Adrenal gland (tissue), 12 donors: ENCODE measurements around the gene FAM162B. TPM values are rescaled to one million over a fixed set of nuclear protein-coding genes. Genes with fewer than 3 reads are reported as not detected.
"Not testable (repeated sequence)": the region's sequence is repeated elsewhere in the genome, so short reads cannot be mapped to it uniquely, and the experiment has no call there.

Source experiments
- DNase-seq, 7 donors: peaks; one replicate each; pipeline ENCODE4 v3.0.0-alpha.2; 2019 to 2020
- H3K27ac ChIP-seq, 5 donors: fragments of 200-600 bp; sonication (generic) in 4 of 5; 1 replicate in 3 of 5; 2 replicates in 2 of 5; pipeline versions ENCODE4 v1.5.1 to v1.8.0; 2016 to 2020; ENCODE audit warnings: mild to moderate bottlenecking in 1 of 5
- H3K27me3 ChIP-seq: fragments of 200-600 bp; 2 replicates; pipeline ENCODE4 v1.8.0; 2021
- H3K36me3 ChIP-seq, 2 donors: fragments of 200-600 bp; replicated peaks in 1 of 2; 1 replicate in 1 of 2; 2 replicates in 1 of 2; pipeline versions ENCODE4 v1.5.1 to v1.8.0; 2018 to 2022
- H3K4me1 ChIP-seq, 2 donors: fragments of 200-600 bp; replicated peaks in 1 of 2; 1 replicate in 1 of 2; 2 replicates in 1 of 2; pipeline versions ENCODE4 v1.5.1 to v1.8.0; 2018 to 2021
- H3K4me3 ChIP-seq, 4 donors: fragments of 200-600 bp; sonication (generic) in 3 of 4; one replicate each; pipeline ENCODE4 v1.5.1; 2016 to 2018
- H3K9me3 ChIP-seq, 3 donors: fragments of 200-600 bp; sonication (generic) in 1 of 3; replicated peaks in 1 of 3; 1 replicate in 2 of 3; 2 replicates in 1 of 3; pipeline versions ENCODE4 v1.5.1 to v1.8.0; 2016 to 2021
- CTCF ChIP-seq, 6 experiments: fragments of 450-650 bp in 4 of 6; fragments of 200-600 bp in 2 of 6; sonication (generic) in 1 of 6; IDR thresholded peaks; 1 replicate in 5 of 6; 2 replicates in 1 of 6; pipeline versions ENCODE4 v1.5.1 to v1.8.0; 2016 to 2021; ENCODE audit warnings: antibody characterized with exemption in 6 of 6, mild to moderate bottlenecking in 2 of 6, moderate library complexity in 1 of 6
- POLR2A ChIP-seq, 2 donors: fragments of 450-650 bp; IDR thresholded peaks; one replicate each; pipeline ENCODE4 v1.6.1; 2017; ENCODE audit warnings: antibody characterized with exemption in 2 of 2, mild to moderate bottlenecking in 2 of 2, moderate library complexity in 1 of 2
- WGBS, 4 donors: extraction: QIAGEN DNeasy Blood & Tissue Kit in 2 of 4; methylation state at CpG; one replicate each; pipeline versions ENCODE4 v1.1.5 to v1.1.7; 2013 to 2017; 5-methylcytosine and 5-hydroxymethylcytosine counted together
- intact Hi-C, 2 donors: fragments of 100-400 bp; cut with DNase I; formaldehyde crosslinking; loops; one replicate each; pipeline versions ENCODE4 v1.14.1 to v1.15.0; 2022 to 2023
- polyA plus RNA-seq, 3 donors: library from polyadenylated mRNA; stranded (reverse); fragments of 200-250 nt in 2 of 3; fragments of 350-450 nt in 1 of 3; fragmentation: Illumina TruSeq in 1 of 3; extraction: RNeasy Lipid Tissue Mini Kit (QIAGEN cat#74804) in 1 of 3; gene quantifications; one replicate each; pipeline ENCODE4 v1.2.3, GENCODE V29; 2013 to 2014
- total RNA-seq, 9 donors: library from RNA; depleted of rRNA in 4 of 9; stranded (reverse); fragments of >200 nt in 4 of 9; fragments of 120-200 nt in 1 of 9; fragmentation: NEBNext Ultra II Directional in 1 of 9; extraction: Animal tissue kit (Norgen Biotek cat#: 25700) in 1 of 9; gene quantifications; one replicate each; pipeline versions ENCODE4 v1.1.0 to v1.2.4, GENCODE V29; 2013 to 2023
- donor health status: healthy with polysubstance abuse.
- donor health status: Bipolar disorder and iron deficiency.
- donor health status: DM: yes; HTN: yes; CAD: no.
- donor health status: DM: no; HTN: no; CAD: no.
- donor health status: DM: no; HTN: no; CAD: no.
- donor health status: DM: yes; HTN: yes; CAD: no.

The FAM162B gene
- total and polyA plus RNA-seq, 12 donors: 0.87 to 14.9 (median 6.3) TPM

- H3K36me3 ChIP-seq: peaks cover 0 to 21% of the 10 kb centered on the region in 2 donors
- intact Hi-C loops: no loop called here
Observed at GRCh38 chr6:116714761-116715160, 50.8 kb downstream of the FAM162B start.

GRCh38 chr6:116714296-116714695, 51.2 kb downstream of the FAM162B start:
- Histone ChIP-seq H3K4me3 (no peak overlapping the region), H3K4me1 (no peaks in the 10 kb centered on the region), H3K36me3 (peaks cover 0 to 21% of the 10 kb centered on the region in 2 donors), H3K27me3 (no peaks in the 10 kb centered on the region), H3K9me3 (peaks cover 0 to 4% (median 0%) of the 10 kb centered on the region in 3 donors), H3K27ac (no peak overlapping the region)
- DNase-seq: no peak
- 88 to 100% (median 95%) methylated on average over 1 of the region's 1 CpG for WGBS, 4 donors
- intact Hi-C loops: no loop called here
- no peak for TF ChIP-seq CTCF (IDR thresholded peaks at IDR 0.05)
- TF ChIP-seq POLR2A (IDR thresholded peaks at IDR 0.05): no peak

More at GRCh38 chr6:116714761-116715160, 50.8 kb downstream of the FAM162B start:
- H3K4me3 ChIP-seq: no peak overlapping the region
- DNase-seq: no peak
- H3K27me3 ChIP-seq: no peaks in the 10 kb centered on the region
- H3K9me3 ChIP-seq: peaks cover 0 to 4% (median 0%) of the 10 kb centered on the region in 3 donors
- no peak overlapping the region for H3K27ac ChIP-seq
- TF ChIP-seq CTCF (IDR thresholded peaks at IDR 0.05): no peak
- 95 to 97% (median 96%) methylated on average over 2 of the region's 2 CpGs for WGBS, 4 donors
- no peaks in the 10 kb centered on the region for H3K4me1 ChIP-seq

GRCh38 chr6:116705917-116706316, 59.6 kb downstream of the FAM162B start:
- Histone ChIP-seq H3K9me3 (no peaks in the 10 kb centered on the region), H3K36me3 (peaks cover 0 to 21% of the 10 kb centered on the region in 2 donors), H3K4me3 (no peak overlapping the region), H3K27ac (no peak overlapping the region), H3K27me3 (no peaks in the 10 kb centered on the region), H3K4me1 (no peaks in the 10 kb centered on the region)
- intact Hi-C loops: no loop called here
- TF ChIP-seq POLR2A (IDR thresholded peaks at IDR 0.05) (no peak), CTCF (IDR thresholded peaks at IDR 0.05) (no peak)
- WGBS, 4 donors: 67 to 74% (median 71%) methylated on average over 1 of the region's 1 CpG
- no peak for DNase-seq

- H3K27me3 ChIP-seq, H3K4me3 ChIP-seq, H3K4me1 ChIP-seq, H3K27ac ChIP-seq, DNase-seq, H3K9me3 ChIP-seq, intact Hi-C loops: not testable (repeated sequence)
- peaks cover 0 to 21% of the 10 kb centered on the region in 2 donors for H3K36me3 ChIP-seq
- 95 to 100% (median 98%) methylated on average over 1 of the region's 1 CpG for WGBS, 4 donors
Observed at GRCh38 chr6:116703888-116704287, 61.6 kb downstream of the FAM162B start.

Other genes with a start within 250 kb of the FAM162B start
- under 1 TPM in 6 of 9 donors, not detected in 3; 0.16 to 0.57 (median 0.27) TPM for gene TRAPPC3L, start 220.0 kb downstream of the FAM162B start, total RNA-seq
- gene TRAPPC3L, start 220.0 kb downstream of the FAM162B start, polyA plus RNA-seq: under 1 TPM in 2 of 3 donors, not detected in 1; 0.10 to 0.31 TPM
- under 1 TPM in 1 of 9 donors, not detected in 8; 0.28 TPM for gene CALHM4, start 212.0 kb downstream of the FAM162B start, total RNA-seq
- gene CALHM4, start 212.0 kb downstream of the FAM162B start, polyA plus RNA-seq: not detected
- gene RWDD1, start 194.2 kb downstream of the FAM162B start, total RNA-seq: 10 to 100 TPM; 25.9 to 83.6 (median 48.9) TPM
- 100 to 1,000 TPM in 1 of 3 donors, 10 to 100 TPM in 2; 49.6 to 136 (median 67.7) TPM for gene RWDD1, start 194.2 kb downstream of the FAM162B start, polyA plus RNA-seq
- gene RSPH4A, start 149.2 kb downstream of the FAM162B start, total RNA-seq: 1 to 10 TPM in 1 of 9 donors, under 1 TPM in 6, not detected in 2; 0.14 to 1.5 (median 0.42) TPM
- under 1 TPM; 0.64 to 0.84 (median 0.74) TPM for gene RSPH4A, start 149.2 kb downstream of the FAM162B start, polyA plus RNA-seq
- 10 to 100 TPM in 2 of 9 donors, 1 to 10 TPM in 7; 2.9 to 17.0 (median 8.0) TPM for gene ZUP1, start 97.0 kb downstream of the FAM162B start, total RNA-seq
- gene ZUP1, start 97.0 kb downstream of the FAM162B start, polyA plus RNA-seq: 10 to 100 TPM; 11.2 to 14.2 (median 14.1) TPM
- gene KPNA5, start 84.5 kb downstream of the FAM162B start, total RNA-seq: 10 to 100 TPM in 5 of 9 donors, 1 to 10 TPM in 4; 5.3 to 31.6 (median 13.1) TPM
- gene KPNA5, start 84.5 kb downstream of the FAM162B start, polyA plus RNA-seq: 1 to 10 TPM; 2.7 to 8.9 (median 5.7) TPM
- gene GPRC6A, start 63.4 kb upstream of the FAM162B start, total RNA-seq: 1 to 10 TPM in 1 of 9 donors, under 1 TPM in 2, not detected in 6; 0.15 to 7.3 (median 0.81) TPM
- 1 to 10 TPM in 1 of 3 donors, under 1 TPM in 2; 0.32 to 1.5 (median 0.61) TPM for gene GPRC6A, start 63.4 kb upstream of the FAM162B start, polyA plus RNA-seq
- 10 to 100 TPM in 1 of 9 donors, 1 to 10 TPM in 3, under 1 TPM in 1, not detected in 4; 0.27 to 12.0 (median 1.9) TPM for gene RFX6, start 111.5 kb upstream of the FAM162B start, total RNA-seq
- 1 to 10 TPM; 2.2 to 7.7 (median 6.1) TPM for gene RFX6, start 111.5 kb upstream of the FAM162B start, polyA plus RNA-seq